K562 (cell line): ENCODE results near the gene YIPF1. TPM values are rescaled to one million over a fixed set of nuclear protein-coding genes. Genes with fewer than 3 reads are reported as not detected.

Source experiments
- ATAC-seq: fragments of 200-7000 bp; cut with Tn5 transposase; 3 replicates; pipeline ENCODE4 v1.9.1; 2020; ENCODE audit warnings: moderate library complexity
- BruUV-seq: library from RNA; stranded (reverse); fragments of 400-500 nt; replicated peaks from 2 replicates; lab custom pipeline; 2021; lab: Mats Ljungman, UMichigan
- CTCF ChIA-PET: fragments of 300-600 bp; formaldehyde crosslinking; extraction: SDS; loops from one replicate; lab custom pipeline; 2021; ENCODE audit warnings: low intra/inter-chr PET ratio; lab: Yijun Ruan, JAX
- POLR2A ChIA-PET: fragments of 300-600, 350-650 bp; sonication (Branson Sonifier 250); formaldehyde crosslinking; extraction: SDS; loops from one replicate; lab custom pipeline; 2021; ENCODE audit warnings: antibody characterized with exemption, inconsistent platforms; lab: Yijun Ruan, JAX
- DNase-seq, 4 experiments: peaks; one replicate each; pipeline versions ENCODE4 v3.0.0 to v3.0.0-alpha.2; 2011 to 2018; ENCODE audit warnings: low spot score in 3 of 4, mixed read lengths in 3 of 4; ENCODE audit errors: extremely low read depth in 1 of 4
- FAIRE-seq: peaks from 2 replicates; lab custom pipeline; 2011; peaks lifted over from hg19 to GRCh38; lab: Jason Lieb, UNC
- H2AFZ ChIP-seq: 2 replicates; pipeline ENCODE4 v1.6.0; 2011; ENCODE audit warnings: low read depth, low read length, control low read depth, inconsistent platforms
- H3K27ac ChIP-seq: fragments of 200-600 bp; 3 replicates; pipeline ENCODE4 v1.8.0; 2011; ENCODE audit warnings: low read depth, mild to moderate bottlenecking, control low read depth, inconsistent platforms, low read length, moderate library complexity, mixed read lengths; ENCODE audit errors: extremely low read depth
- H3K27me3 ChIP-seq, 2 experiments: fragments of 300-600 bp in 1 of 2; 2 replicates in 1 of 2; 3 replicates in 1 of 2; pipeline versions ENCODE4 v1.6.0 to v1.8.0; 2011; ENCODE audit warnings: inconsistent platforms in 2 of 2, low read length in 2 of 2, mild to moderate bottlenecking in 1 of 2, mixed read lengths in 1 of 2, moderate library complexity in 1 of 2; ENCODE audit not compliant: control insufficient read depth in 2 of 2, insufficient read depth in 2 of 2
- H3K36me3 ChIP-seq: fragments of 300-600 bp; 3 replicates; pipeline ENCODE4 v1.8.0; 2011; ENCODE audit warnings: mild to moderate bottlenecking, low read length, inconsistent platforms; ENCODE audit not compliant: control insufficient read depth, insufficient read depth
- H3K4me1 ChIP-seq, 2 experiments: fragments of 200-600 bp in 1 of 2; replicated peaks in 1 of 2; 2 replicates in 1 of 2; 3 replicates in 1 of 2; pipeline versions ENCODE4 v1.5.1 to v1.8.0; 2011; ENCODE audit warnings: inconsistent platforms in 2 of 2, low read length in 2 of 2, mild to moderate bottlenecking in 1 of 2, mixed read lengths in 1 of 2, moderate library complexity in 1 of 2; ENCODE audit not compliant: control insufficient read depth in 2 of 2, insufficient read depth in 2 of 2
- H3K4me2 ChIP-seq: 2 replicates; pipeline ENCODE4 v1.6.1; 2011; ENCODE audit warnings: low read length, control low read depth, inconsistent platforms, mixed read lengths; ENCODE audit not compliant: insufficient read depth
- H3K4me3 ChIP-seq: fragments of 200-600 bp; sonication (generic), shearing (Covaris generic); 2 replicates; pipeline ENCODE4 v1.5.1; 2016; ENCODE audit warnings: control low read depth, inconsistent platforms
- H3K79me2 ChIP-seq: fragments of 200-600 bp; 3 replicates; pipeline ENCODE4 v1.8.0; 2011; ENCODE audit warnings: low read length, inconsistent platforms; ENCODE audit not compliant: control insufficient read depth, insufficient read depth
- H3K9ac ChIP-seq, 2 experiments: 2 replicates each; pipeline versions ENCODE4 v1.6.0 to v1.6.1; 2011; ENCODE audit warnings: low read depth in 2 of 2, low read length in 2 of 2, control low read depth in 1 of 2, inconsistent platforms in 1 of 2, mild to moderate bottlenecking in 1 of 2, mixed read lengths in 1 of 2; ENCODE audit not compliant: insufficient read depth in 1 of 2
- H3K9me1 ChIP-seq: one replicate; pipeline ENCODE4 v1.6.0; 2011; ENCODE audit warnings: inconsistent platforms, mild to moderate bottlenecking, low read length, moderate library complexity; ENCODE audit not compliant: control insufficient read depth, insufficient read depth
- H3K9me3 ChIP-seq: replicated peaks from 2 replicates; pipeline ENCODE4 v1.5.1; 2011; ENCODE audit warnings: low read depth, low read length, inconsistent platforms; ENCODE audit not compliant: control insufficient read depth, insufficient read depth
- H4K20me1 ChIP-seq: replicated peaks from 2 replicates; pipeline ENCODE4 v1.6.1; 2011; ENCODE audit warnings: low read length, inconsistent platforms, mixed read lengths; ENCODE audit not compliant: control insufficient read depth, insufficient read depth
- HDAC1 ChIP-seq, 2 experiments: fragments of 450-650 bp; IDR thresholded peaks; 2 replicates each; pipeline ENCODE4 v1.6.1; 2016 to 2017; ENCODE audit warnings: inconsistent platforms in 1 of 2, mild to moderate bottlenecking in 1 of 2, moderate library complexity in 1 of 2
- MEIS2 ChIP-seq: fragments of 450-650 bp; IDR thresholded peaks from 2 replicates; pipeline ENCODE4 v1.6.1; 2014; ENCODE audit warnings: mild to moderate bottlenecking; ENCODE audit not compliant: partially characterized antibody
- PBX2 ChIP-seq, 2 experiments: IDR thresholded peaks in 1 of 2; conservative IDR thresholded peaks in 1 of 2; 2 replicates each; pipeline ENCODE4 v1.6.1; 2016; ENCODE audit warnings: low read depth in 2 of 2, mild to moderate bottlenecking in 1 of 2, missing compliant biosample characterization in 1 of 2, missing genetic modification characterization in 1 of 2, moderate library complexity in 1 of 2
- whole genome bisulfite sequencing: fragments of 100-300 bp; shearing (Covaris generic); methylation state at CpG from one replicate; pipeline ENCODE4 v1.1.6; 2016; ENCODE audit warnings: low coverage, mixed read lengths; ENCODE audit not compliant: insufficient coverage; ENCODE audit errors: missing lambda C conversion rate; 5-methylcytosine and 5-hydroxymethylcytosine counted together
- in situ Hi-C: fragments of 300-500 bp; cut with MboI; formaldehyde crosslinking; loops from 4 replicates; pipeline ENCODE4 v1.15.0; 2018; ENCODE audit warnings: inconsistent platforms, mixed read lengths
- intact Hi-C: fragments of 100-400 bp; cut with micrococcal nuclease; formaldehyde crosslinking; loops from 2 replicates; pipeline ENCODE4 v1.14.2; 2022
- polyA plus RNA-seq, 8 experiments: library from polyadenylated mRNA; depleted of rRNA in 4 of 8; stranded (reverse) in 5 of 8; unstranded in 3 of 8; fragments of >200 nt; fragmentation: Nextera tagmentation in 2 of 8; fragmentation: Illumina TruSeq in 1 of 8; extraction: Ambion mirVana in 2 of 8; extraction: Trizol in 1 of 8; gene quantifications; 2 replicates each; pipeline versions ENCODE4 v1.2.1 to v1.2.3, GENCODE V29; 2011 to 2014; ENCODE audit warnings: inconsistent platforms in 1 of 8, missing spikeins in 1 of 8
- total RNA-seq, 7 experiments: library from RNA; depleted of rRNA in 6 of 7; stranded (reverse); fragments of >200 nt in 6 of 7; fragmentation: Illumina TruSeq in 2 of 7; extraction: Trizol in 2 of 7; gene quantifications; 2 replicates each; pipeline versions ENCODE4 v1.2.1 to v1.2.3, GENCODE V29; 2011 to 2021; ENCODE audit warnings: low replicate concordance in 1 of 7

The YIPF1 gene
- total and polyA plus RNA-seq, 9 of the 15 experiments (the other 6 are each of a cell fraction or from before 2014, with no cell fraction given): 11.5 to 37.5 (median 19.2) TPM

GRCh38 chr1:53899206-53899628 is 9.6 kb upstream of the YIPF1 start:
- ATAC-seq (no peak), FAIRE-seq (no peak), DNase-seq (no peak)
- Histone ChIP-seq H3K4me3 (no peak overlapping the region), H3K9me1 (no peaks in the 10 kb centered on the region), H3K9ac (no peak overlapping the region), H3K4me2 (no peak overlapping the region), H3K27ac (no peak overlapping the region), H3K4me1 (no peaks in the 10 kb centered on the region; a peak in 2 of 5 replicates), H3K79me2 (no peaks in the 10 kb centered on the region), H3K27me3 (no peaks in the 10 kb centered on the region), H4K20me1 (no peaks in the 10 kb centered on the region), H3K36me3 (no peaks in the 10 kb centered on the region), H3K9me3 (no peaks in the 10 kb centered on the region), H2AFZ (no peak overlapping the region)
- CTCF ChIA-PET: no interaction called here
- BruUV-seq: no TSS peak
- in situ Hi-C loops: no loop called here
- 16% methylated on average over 2 of the region's 2 CpGs for WGBS
- intact Hi-C loops: no loop called here
- POLR2A ChIA-PET: interaction anchor here (1.1 to 3.0 kb wide), 4 partner anchors 11 to 37 kb away, joined by 3 to 11 read pairs (median 4); no protein-coding TSS in a partner anchor
- TF ChIP-seq PBX2 (CRISPR knock-in tag; IDR thresholded peaks at IDR 0.05; ENCODE audit: low read depth) (no peak), PBX2 (tag; conservative IDR thresholded peaks at IDR 0.05; ENCODE audit: low read depth) (peak; percentile 66), MEIS2 (peak; percentile 27), HDAC1 (IDR thresholded peaks at IDR 0.05) (no peak)
